HG03565 (cell line): ENCODE results near the gene UNC93B1.

ENCODE experiments used
- ATAC-seq: cut with Tn5 transposase; IDR thresholded peaks from one replicate; pipeline ENCODE4 v1.9.1; 2021; ENCODE audit warnings: mild to moderate bottlenecking, moderate library complexity; ENCODE audit not compliant: unreplicated experiment

UNC93B1 gene

GRCh38 chr11:68003846-68004550 lies at the start of gene UNC93B1:
Gene UNC93B1, minus strand, starts transcription at chr11:68004097. Its CDS starts 54 bp downstream, at chr11:68004043.
- peak; percentile 38 for ATAC-seq

GRCh38 chr11:68053117-68053516 lies 49.2 kb upstream of the UNC93B1 start:
- no peak for ATAC-seq

GRCh38 chr11:68052137-68052873 lies 48.4 kb upstream of the UNC93B1 start:
- no peak for ATAC-seq

- ATAC-seq: no peak
Observed at GRCh38 chr11:68051191-68052136, 47.6 kb upstream of the UNC93B1 start.

GRCh38 chr11:68050371-68050841 lies 46.5 kb upstream of the UNC93B1 start:
- no peak for ATAC-seq

- no peak for ATAC-seq
Observed at GRCh38 chr11:68049509-68050370, 45.8 kb upstream of the UNC93B1 start.

GRCh38 chr11:68048681-68049508 lies 45.0 kb upstream of the UNC93B1 start:
- no peak for ATAC-seq

GRCh38 chr11:68047437-68048290 lies 43.8 kb upstream of the UNC93B1 start:
- no peak for ATAC-seq

GRCh38 chr11:68044898-68045351 lies 41.0 kb upstream of the UNC93B1 start:
- no peak for ATAC-seq

- no peak for ATAC-seq
Observed at GRCh38 chr11:68044145-68044813, 40.4 kb upstream of the UNC93B1 start.

GRCh38 chr11:68043349-68044144 lies 39.6 kb upstream of the UNC93B1 start:
- ATAC-seq: no peak

- no peak for ATAC-seq
Observed at GRCh38 chr11:68043029-68043348, 39.1 kb upstream of the UNC93B1 start.

- ATAC-seq: no peak
Observed at GRCh38 chr11:68042219-68043028, 38.5 kb upstream of the UNC93B1 start.

GRCh38 chr11:68041617-68042218 lies 37.8 kb upstream of the UNC93B1 start:
- ATAC-seq: no peak

- no peak for ATAC-seq
Observed at GRCh38 chr11:68040957-68041591, 37.2 kb upstream of the UNC93B1 start.
